Esophagus muscularis mucosa (tissue), 4 donors: ENCODE measurements around the gene CCN5. TPM values are rescaled to one million over a fixed set of nuclear protein-coding genes. Genes with fewer than 3 reads are reported as not detected.
A peak's percentile ranks its signal among the peaks of the same experiment; 100 is the strongest.

Source experiments
- DNase-seq: peaks from one replicate; pipeline ENCODE4 v3.0.0-alpha.2; 2017; ENCODE audit errors: extremely low spot score
- H3K27ac ChIP-seq, 4 donors: fragments of 200-600 bp; sonication (generic); replicated peaks in 1 of 4; 1 replicate in 3 of 4; 2 replicates in 1 of 4; pipeline ENCODE4 v1.5.1; 2016 to 2019; ENCODE audit warnings: mild to moderate bottlenecking in 1 of 4
- H3K27me3 ChIP-seq, 4 donors: fragments of 200-600 bp; sonication (generic); one replicate each; pipeline versions ENCODE4 v1.5.1 to v1.6.0; 2016 to 2019
- H3K36me3 ChIP-seq, 4 donors: fragments of 200-600 bp; sonication (generic); one replicate each; pipeline ENCODE4 v1.5.1; 2016 to 2019
- H3K4me1 ChIP-seq, 4 donors: fragments of 200-600 bp; sonication (generic); one replicate each; pipeline ENCODE4 v1.5.1; 2016 to 2019
- H3K4me3 ChIP-seq, 4 donors: fragments of 200-600 bp; sonication (generic); 1 replicate in 2 of 4; 2 replicates in 2 of 4; pipeline ENCODE4 v1.5.1; 2016 to 2019; ENCODE audit warnings: mild to moderate bottlenecking in 4 of 4, moderate library complexity in 1 of 4
- H3K9me3 ChIP-seq, 4 donors: fragments of 200-600 bp; sonication (generic); 1 replicate in 3 of 4; 2 replicates in 1 of 4; pipeline ENCODE4 v1.5.1; 2016 to 2019
- EP300 ChIP-seq: sonication (generic); formaldehyde crosslinking; IDR thresholded peaks from one replicate; pipeline ENCODE4 v1.6.1; 2017; ENCODE audit warnings: antibody characterized with exemption
- POLR2A ChIP-seq: fragments of 450-650 bp; IDR thresholded peaks from one replicate; pipeline ENCODE4 v1.6.1; 2017; ENCODE audit warnings: antibody characterized with exemption, moderate library complexity, mild to moderate bottlenecking, low read depth
- POLR2AphosphoS5 ChIP-seq, 2 donors: sonication (generic); formaldehyde crosslinking; IDR thresholded peaks; one replicate each; pipeline ENCODE4 v1.6.1; 2017; ENCODE audit warnings: antibody characterized with exemption in 2 of 2
- WGBS: methylation state at CpG from one replicate; pipeline ENCODE4 v1.1.5; 2018; 5-methylcytosine and 5-hydroxymethylcytosine counted together
- intact Hi-C: fragments of 100-400 bp; cut with DNase I; formaldehyde crosslinking; loops from one replicate; pipeline ENCODE4 v1.15.1; 2023
- total RNA-seq, 4 donors: library from RNA; depleted of rRNA; stranded (reverse); fragments of >200 nt; gene quantifications; one replicate each; pipeline versions ENCODE4 v1.1.0 to v1.2.1, GENCODE V29; 2016
- TF ChIP-seq, protein P1 (sequence below), 3 experiments: fragments of 200-600 bp in 2 of 3; fragments of 450-650 bp in 1 of 3; sonication (generic) in 2 of 3; IDR thresholded peaks; one replicate each; pipeline ENCODE4 v1.5.1; 2017 to 2019; ENCODE audit warnings: antibody characterized with exemption in 3 of 3, mild to moderate bottlenecking in 2 of 3, moderate library complexity in 1 of 3

The CCN5 gene
- total RNA-seq, 4 donors from 2014 or later = 350 to 833 (median 456) TPM

DNA sequence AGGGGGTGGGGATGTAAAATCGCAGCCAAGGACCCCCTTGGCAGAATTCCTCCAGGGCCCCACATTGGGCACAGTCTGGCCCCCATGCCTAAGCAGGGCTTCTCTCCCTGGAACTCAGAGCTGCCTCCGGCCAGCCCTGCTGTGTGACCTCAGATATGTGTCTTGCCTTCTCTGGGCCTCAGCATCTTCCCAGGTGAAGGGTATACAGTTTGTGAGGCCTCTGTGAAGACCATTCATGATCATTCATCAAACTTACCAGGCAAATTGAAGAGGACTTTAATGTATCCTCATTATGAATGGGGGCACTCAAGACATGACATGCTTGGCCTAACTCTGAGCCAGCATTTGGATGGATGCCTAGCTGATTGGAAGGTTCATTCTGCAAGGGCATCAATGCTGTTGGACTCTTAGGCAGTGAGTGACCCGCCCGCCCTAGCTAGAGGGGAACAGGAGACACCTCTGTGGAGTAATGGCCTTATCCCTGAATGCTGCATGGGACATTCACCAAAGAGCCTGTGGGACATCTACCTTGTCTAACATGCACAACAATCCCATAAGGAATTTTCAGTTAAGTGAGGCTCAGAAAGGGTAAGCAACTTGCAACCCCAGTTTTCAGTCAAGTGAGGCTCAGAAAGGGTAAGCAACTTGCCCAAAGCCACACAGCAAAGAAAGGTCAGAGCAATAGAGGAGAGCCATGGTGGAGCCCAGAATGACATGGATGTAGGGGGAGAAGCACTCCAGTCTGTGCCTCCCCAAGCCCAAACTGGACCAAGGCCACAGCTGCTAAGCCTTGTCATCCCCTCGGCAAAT lies 535 bp downstream of the CCN5 start:
- TF ChIP-seq, protein P1, sequence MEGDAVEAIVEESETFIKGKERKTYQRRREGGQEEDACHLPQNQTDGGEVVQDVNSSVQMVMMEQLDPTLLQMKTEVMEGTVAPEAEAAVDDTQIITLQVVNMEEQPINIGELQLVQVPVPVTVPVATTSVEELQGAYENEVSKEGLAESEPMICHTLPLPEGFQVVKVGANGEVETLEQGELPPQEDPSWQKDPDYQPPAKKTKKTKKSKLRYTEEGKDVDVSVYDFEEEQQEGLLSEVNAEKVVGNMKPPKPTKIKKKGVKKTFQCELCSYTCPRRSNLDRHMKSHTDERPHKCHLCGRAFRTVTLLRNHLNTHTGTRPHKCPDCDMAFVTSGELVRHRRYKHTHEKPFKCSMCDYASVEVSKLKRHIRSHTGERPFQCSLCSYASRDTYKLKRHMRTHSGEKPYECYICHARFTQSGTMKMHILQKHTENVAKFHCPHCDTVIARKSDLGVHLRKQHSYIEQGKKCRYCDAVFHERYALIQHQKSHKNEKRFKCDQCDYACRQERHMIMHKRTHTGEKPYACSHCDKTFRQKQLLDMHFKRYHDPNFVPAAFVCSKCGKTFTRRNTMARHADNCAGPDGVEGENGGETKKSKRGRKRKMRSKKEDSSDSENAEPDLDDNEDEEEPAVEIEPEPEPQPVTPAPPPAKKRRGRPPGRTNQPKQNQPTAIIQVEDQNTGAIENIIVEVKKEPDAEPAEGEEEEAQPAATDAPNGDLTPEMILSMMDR (IDR thresholded peaks at IDR 0.05) = no peak
- TF ChIP-seq EP300 (no peak), POLR2A (no peak), POLR2AphosphoS5 (IDR thresholded peaks at IDR 0.05) (no peak)
- WGBS = 96% methylated on average over 3 of the region's 5 CpGs
- DNase-seq = no peak
- Histone ChIP-seq H3K4me1 (peaks cover 52 to 89% (median 81%) of the 10 kb centered on the region in 4 donors), H3K27me3 (no peaks in the 10 kb centered on the region), H3K36me3 (no peaks in the 10 kb centered on the region), H3K9me3 (no peaks in the 10 kb centered on the region), H3K4me3 (peak overlapping the region; percentile 42 to 55 (median 49)), H3K27ac (peak overlapping the region; percentile 80 to 88 (median 85))
- intact Hi-C loops = no loop called here

DNA sequence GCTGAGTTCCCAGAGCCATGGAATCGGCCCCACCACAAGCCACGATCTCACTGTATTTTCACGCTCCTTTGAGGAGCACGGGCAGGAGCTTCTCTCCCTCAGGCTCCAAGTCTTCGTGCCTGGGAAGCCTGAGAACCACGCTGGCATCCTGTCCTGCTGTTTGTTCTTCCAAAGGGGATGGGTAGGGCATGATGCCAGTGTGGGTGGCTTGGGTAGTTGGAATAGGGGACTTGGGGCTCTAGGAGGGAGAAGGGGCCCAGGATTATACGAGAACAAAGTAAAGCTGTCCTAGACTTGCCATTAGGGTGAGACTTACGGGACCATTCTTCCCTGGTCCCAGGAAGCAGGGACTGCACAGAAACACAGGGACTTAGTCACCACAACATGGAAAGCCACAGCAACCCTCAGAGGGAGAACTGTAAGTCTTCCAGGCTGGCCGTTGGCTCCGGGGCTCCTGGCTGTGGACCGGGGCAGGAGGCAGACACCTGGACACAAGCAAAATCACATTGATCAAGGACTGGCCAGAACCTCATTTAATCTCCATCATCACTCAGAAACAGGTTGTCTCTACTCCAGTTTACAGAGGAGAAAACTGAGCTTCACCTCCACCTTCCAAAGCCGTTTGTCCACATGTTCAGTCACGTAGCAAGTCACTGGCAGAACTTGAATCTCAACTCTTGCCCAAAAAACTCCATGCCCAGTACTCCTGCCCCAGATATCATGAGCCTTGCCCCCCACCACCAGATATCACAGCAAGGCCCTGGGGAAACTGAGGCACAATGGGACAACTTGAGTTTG lies 1.3 kb downstream of the CCN5 start:
- 83% methylated on average over 13 of the region's 13 CpGs for WGBS
- TF ChIP-seq POLR2AphosphoS5 (IDR thresholded peaks at IDR 0.05) = no peak
- TF ChIP-seq, protein P1 (IDR thresholded peaks at IDR 0.05) = no peak
- no peak for TF ChIP-seq EP300
- TF ChIP-seq POLR2A = no peak
- Histone ChIP-seq H3K4me3 (peak overlapping the region; percentile 42 to 55 (median 49)), H3K36me3 (no peaks in the 10 kb centered on the region), H3K9me3 (no peaks in the 10 kb centered on the region), H3K27me3 (no peaks in the 10 kb centered on the region), H3K27ac (peak overlapping the region; percentile 80 to 88 (median 85)), H3K4me1 (peaks cover 55 to 92% (median 84%) of the 10 kb centered on the region in 4 donors)
- DNase-seq = no peak
- intact Hi-C loops = no loop called here

DNA sequence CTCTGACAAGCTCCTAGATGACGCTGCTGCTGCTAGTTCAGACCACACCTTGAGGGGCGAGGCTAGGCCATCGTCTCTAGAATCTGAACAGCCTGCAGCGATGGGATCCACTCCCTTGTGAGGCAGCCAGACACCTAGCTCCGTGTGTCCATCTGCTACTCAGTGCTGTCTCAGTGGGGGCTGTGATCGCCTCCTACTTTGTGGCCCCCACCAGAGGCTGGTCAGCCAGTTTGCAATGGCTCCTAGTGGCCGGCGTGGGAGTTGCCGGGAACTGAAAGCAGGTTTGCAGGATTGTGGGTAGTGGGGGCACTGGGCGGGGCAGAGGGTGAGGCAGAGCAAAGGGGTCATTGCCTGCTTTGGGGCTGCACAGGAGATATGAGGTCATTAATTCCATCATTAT lies 2.8 kb downstream of the CCN5 start:
- Histone ChIP-seq H3K9me3 (no peaks in the 10 kb centered on the region), H3K27ac (peak overlapping the region; percentile 80 to 88 (median 85)), H3K27me3 (no peaks in the 10 kb centered on the region), H3K4me3 (peak overlapping the region; percentile 29 to 52 (median 44)), H3K36me3 (peaks cover 0 to 3% (median 0%) of the 10 kb centered on the region in 4 donors), H3K4me1 (peaks cover 47 to 94% (median 85%) of the 10 kb centered on the region in 4 donors)
- TF ChIP-seq, protein P1 (IDR thresholded peaks at IDR 0.05) = peak; percentile 16 to 53 (median 22)
- no peak for TF ChIP-seq POLR2A
- no peak for TF ChIP-seq EP300
- peak in 1 of 2 donors; percentile 12 for TF ChIP-seq POLR2AphosphoS5 (IDR thresholded peaks at IDR 0.05)
- intact Hi-C loops = no loop called here
- 79% methylated on average over 10 of the region's 10 CpGs for WGBS
- DNase-seq = no peak

DNA sequence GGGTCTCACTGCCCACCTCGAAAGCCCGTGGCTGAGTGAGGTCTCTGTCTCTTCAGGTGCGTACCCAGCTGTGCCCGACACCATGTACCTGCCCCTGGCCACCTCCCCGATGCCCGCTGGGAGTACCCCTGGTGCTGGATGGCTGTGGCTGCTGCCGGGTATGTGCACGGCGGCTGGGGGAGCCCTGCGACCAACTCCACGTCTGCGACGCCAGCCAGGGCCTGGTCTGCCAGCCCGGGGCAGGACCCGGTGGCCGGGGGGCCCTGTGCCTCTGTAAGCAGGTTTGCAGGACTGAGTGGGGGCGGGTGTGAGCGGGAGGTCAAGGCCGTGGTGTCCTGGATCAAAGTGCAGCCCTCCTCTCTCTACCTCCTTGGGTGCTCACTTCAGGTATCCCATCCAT lies 4.7 kb downstream of the CCN5 start:
- no peaks in the 10 kb centered on the region for H3K27me3 ChIP-seq
- intact Hi-C loops = no loop called here
- no peak overlapping the region for H3K4me3 ChIP-seq
- peaks cover 38 to 81% (median 71%) of the 10 kb centered on the region in 4 donors for H3K4me1 ChIP-seq
- DNase-seq = no peak
- WGBS = 88% methylated on average over 9 of the region's 19 CpGs
- H3K27ac ChIP-seq = peak overlapping the region; percentile 80 to 88 (median 85)
- peaks cover 0 to 12% (median 5%) of the 10 kb centered on the region in 4 donors for H3K36me3 ChIP-seq
- H3K9me3 ChIP-seq = no peaks in the 10 kb centered on the region
- TF ChIP-seq, protein P1 (IDR thresholded peaks at IDR 0.05) = no peak
- TF ChIP-seq POLR2A (no peak), POLR2AphosphoS5 (IDR thresholded peaks at IDR 0.05) (no peak), EP300 (no peak)
